GM18868 (cell line): ENCODE results near the gene U2AF2.

Experiments used
- ATAC-seq: cut with Tn5 transposase; IDR thresholded peaks from one replicate; pipeline ENCODE4 v1.9.1; 2021; ENCODE audit warnings: mild to moderate bottlenecking, moderate library complexity; ENCODE audit not compliant: unreplicated experiment

The U2AF2 gene

DNA sequence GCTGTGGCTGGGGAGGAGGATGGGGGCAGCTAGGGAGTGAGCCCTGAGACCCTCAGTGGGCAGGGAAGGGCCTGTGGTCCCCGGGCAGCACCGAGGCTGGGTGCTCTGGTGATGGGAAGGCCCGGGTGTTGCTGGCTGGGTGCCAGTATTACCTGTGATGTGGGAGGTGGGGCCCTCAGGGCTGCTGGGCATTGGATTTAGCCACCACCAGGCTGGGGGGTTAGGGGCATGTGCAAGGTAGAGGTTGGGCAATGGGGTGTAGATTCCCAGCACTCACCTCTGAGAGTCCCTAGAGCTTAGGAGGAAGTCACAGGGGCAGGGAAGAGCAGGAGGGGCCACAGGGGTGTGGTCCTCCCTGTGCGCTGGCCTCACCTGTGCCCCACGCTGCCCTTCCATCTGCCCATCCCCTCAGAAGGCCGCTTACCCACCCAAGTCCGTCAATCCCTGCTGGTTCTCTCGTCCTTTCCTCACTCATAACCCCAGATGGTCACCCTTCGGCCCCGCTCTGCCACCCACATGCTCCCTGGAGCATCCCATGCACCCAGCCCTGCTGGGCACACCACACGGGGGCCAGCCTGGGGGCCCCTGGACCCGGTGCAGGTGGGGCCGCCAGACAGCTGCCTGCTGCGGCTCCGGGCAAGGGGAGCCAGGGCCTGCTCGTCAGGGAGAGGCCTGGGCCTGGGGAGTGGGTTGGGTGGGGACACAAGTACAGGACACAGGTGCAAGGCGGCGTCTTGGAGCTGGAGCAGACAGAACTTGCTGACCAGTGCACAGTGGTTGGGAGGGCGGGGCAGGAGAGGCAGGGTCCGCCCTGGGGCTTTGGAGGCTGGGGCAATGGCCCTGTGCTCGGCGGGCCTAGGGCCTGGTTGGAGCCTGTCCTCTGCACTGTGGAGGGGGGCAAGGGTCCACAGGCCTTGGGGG lies 32.7 kb downstream of the U2AF2 start:
- ATAC-seq = no peak

DNA sequence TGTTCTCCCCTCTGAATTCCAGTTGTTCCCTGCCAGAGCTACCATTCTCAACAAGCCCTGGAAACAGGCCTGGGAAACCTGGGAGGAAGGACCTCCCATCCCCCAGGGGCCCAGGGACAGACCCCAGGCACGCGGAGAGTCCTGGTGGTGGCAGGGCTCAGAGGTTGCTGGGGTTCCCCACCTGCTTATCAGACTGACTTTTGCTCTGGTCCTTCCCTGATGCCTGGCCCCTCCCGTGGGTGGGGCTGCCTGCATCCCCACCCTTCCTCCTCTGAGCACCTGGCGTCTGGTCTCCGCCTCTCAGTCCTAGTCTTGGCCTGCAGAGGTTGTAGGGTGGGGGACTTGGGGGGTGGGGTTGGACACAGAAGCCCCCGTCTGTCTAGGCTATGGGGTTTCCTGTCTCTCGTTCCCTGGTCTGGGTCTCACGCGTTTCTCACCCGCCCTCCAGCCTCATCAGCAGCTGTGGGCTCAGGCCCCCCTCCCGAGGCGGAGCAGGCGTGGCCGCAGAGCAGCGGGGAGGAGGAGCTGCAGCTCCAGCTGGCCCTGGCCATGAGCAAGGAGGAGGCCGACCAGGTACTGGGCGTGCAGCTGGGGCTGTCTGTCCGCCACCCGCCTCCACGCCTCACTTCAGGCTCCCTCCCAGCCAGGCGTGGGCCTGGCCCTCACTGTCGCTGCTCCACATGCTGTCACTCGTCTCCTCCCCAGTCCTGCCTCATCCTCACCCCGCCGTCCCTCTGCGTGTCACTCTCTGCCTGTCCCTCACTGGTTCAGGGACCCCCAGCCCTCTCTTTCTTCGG lies 33.8 kb downstream of the U2AF2 start:
- no peak for ATAC-seq

DNA sequence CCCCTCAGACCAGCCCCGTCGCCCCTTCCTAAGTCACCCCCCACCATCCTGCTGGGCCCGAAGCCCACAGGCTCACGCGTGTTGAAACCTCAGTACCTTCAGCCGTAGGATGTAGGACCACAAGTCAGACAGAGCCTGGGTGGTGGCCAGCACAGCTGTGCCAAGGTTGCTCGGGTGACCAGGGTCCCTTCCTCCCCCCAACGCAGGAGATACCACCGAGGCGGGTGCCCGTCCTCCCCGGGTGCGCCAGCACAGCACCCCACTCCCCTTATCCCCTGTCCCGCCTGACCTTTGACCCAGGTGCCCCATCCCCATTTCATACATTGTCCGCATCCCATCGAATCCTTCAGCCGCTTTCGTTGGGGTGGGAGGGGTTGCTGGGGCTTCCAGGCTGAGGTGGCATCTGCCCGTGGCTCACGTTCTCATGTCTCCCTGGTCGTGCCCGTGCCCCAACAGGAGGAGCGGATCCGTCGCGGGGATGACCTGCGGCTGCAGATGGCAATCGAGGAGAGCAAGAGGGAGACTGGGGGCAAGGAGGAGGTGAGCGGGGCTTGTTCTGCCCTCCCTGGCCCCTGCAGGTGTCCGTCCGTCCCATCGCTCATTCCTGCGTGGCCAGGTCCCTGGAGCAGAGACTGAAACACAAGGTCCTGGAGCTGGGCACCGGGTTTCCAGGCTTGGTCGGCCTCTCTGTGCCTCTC lies 34.7 kb downstream of the U2AF2 start:
- no peak for ATAC-seq

DNA sequence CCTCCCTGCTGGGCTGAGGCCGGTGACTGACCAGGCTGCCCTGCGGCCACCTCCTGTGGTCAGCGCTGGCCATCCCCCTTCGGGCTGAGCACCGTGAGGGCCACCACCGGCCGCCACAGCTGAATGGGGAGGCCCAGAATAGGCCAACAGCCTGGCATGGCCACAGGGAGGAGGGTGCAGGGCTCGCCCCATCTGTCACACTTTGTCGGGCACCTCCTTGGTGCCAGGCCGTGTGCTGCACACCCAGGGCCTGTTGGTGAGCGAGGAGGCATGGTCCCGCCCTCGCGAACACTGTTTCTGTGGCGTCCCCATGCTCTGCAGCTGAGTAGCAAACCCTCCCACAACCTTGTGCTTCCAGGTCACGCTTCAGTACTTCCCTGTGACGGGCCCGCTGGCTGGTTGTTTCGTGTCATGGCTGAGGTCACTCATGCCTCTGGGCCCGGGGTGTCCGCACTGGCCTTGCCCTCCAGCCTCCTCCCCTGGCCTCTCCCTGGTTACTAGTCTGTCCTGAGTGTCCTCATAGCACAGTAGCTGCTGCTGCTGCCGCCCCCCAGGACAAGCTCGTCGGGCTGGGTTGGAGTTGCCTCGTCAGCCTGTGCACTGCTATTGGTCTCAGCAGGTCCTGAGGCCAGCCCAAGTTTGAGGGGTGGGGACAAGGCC lies 35.4 kb downstream of the U2AF2 start:
- no peak for ATAC-seq

DNA sequence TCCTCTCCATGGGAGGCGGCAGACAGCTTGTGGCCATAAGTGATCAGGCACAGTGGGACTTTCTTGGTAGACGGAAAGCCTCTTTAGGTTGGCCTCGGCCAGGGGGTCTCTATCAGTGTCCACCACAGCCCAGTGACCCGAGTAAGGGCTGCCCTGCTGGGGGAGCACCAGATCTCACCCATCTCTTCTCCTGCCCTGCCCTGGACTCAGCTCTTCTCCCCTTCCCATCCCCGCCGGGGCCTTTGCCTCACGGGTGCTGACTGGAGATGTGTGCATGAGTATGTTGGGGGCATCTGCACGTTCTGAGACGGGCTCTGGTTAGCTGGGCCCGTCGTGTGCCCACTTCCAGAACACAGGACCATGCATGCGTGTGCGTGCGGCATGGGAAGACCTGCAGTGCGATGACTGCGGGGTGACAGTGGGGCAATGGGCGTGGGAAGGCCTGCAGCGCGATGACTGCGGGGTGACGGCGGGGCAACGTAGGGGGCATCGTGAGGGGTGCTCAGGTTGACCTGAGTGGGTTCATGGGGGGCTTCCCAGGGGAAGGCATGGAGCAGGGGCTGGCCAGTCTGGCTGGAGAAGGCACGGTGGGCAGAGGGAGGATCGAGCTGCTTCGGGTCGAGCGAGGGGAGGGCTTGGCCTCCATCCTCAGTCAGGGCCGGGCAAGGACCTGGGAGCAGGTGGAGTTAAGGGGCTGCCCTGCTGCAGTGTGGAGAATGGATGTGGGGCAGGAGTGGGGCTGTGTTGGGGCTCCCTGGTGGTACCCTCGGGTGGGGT lies 36.1 kb downstream of the U2AF2 start:
- ATAC-seq = no peak

DNA sequence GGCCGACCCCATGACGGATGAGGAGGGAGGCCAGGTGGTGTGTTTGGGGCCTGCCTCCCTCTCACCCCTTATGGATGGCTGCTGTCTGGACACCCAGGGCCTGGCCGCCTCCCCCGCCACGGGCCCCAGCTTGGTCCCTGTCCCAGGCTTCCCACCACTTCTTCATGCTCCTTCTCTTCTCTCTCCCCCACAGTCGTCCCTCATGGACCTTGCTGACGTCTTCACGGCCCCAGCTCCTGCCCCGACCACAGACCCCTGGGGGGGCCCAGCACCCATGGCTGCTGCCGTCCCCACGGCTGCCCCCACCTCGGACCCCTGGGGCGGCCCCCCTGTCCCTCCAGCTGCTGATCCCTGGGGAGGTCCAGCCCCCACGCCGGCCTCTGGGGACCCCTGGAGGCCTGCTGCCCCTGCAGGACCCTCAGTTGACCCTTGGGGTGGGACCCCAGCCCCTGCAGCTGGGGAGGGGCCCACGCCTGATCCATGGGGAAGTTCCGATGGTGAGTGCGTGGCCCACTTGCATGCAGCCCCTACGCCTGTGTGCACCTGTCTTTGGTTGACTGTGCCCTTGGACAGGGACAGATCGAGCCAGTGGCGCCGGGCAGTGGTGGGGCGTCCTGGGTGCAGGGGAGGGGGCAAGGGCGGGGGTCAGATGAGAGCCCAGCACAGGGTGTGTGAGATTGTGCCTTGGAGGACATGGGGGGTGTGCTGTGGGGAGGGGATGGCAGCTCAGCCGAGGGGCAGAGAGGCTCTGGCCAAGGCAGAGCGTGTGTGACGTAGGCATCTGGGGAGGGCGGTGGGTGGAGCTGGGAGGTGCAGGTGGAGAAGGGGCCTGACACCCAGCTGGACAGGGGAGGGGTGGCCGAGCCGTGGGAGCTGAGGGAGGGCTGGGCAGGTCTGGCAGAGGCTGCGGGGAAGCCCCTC lies 37.0 kb downstream of the U2AF2 start:
- no peak for ATAC-seq

DNA sequence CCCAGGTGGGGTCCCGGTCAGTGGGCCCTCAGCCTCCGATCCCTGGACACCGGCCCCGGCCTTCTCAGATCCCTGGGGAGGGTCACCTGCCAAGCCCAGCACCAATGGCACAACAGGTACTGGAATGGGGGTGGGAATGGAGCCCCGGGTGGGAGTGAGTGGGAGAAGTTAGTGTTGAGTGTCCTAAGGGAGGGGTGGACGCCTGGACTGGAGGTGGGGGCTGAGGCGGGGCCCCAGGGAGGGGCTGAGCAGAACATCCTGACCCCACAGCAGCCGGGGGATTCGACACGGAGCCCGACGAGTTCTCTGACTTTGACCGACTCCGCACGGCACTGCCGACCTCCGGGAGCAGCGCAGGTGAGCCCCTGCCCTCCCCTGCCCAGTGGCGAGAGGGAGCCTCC lies 37.8 kb downstream of the U2AF2 start:
- no peak for ATAC-seq

DNA sequence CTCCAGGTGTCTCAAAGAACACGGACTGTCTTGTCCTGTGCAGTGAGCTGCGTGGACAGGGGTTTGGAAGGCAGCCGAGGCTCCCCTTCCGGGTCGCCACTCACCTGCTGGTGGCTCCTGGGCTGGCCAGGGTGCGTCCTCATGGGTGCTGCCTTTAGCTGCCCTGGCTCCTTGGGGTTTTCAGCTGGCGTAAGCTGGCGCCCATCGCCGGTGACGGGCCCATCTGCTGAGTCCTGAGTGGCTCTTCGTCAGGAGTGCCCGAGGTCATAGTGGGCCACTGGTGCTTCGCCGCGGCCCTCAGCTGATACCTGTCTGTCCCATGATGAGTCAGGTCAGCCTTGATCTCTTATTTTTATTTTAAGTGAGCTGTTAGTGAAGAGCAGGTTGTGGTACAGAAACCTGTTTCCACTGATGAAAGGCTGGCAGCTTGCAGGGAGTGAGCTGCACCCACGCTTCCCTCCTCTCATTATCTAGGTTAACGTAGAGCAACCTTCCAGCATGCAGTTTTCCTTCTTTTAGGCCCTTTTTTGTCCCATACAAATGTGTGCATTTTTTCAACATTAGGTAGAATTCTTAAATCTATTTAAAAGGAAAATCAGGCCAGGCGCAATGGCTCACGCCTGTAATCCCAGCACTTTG lies 38.6 kb downstream of the U2AF2 start:
- no peak for ATAC-seq

DNA sequence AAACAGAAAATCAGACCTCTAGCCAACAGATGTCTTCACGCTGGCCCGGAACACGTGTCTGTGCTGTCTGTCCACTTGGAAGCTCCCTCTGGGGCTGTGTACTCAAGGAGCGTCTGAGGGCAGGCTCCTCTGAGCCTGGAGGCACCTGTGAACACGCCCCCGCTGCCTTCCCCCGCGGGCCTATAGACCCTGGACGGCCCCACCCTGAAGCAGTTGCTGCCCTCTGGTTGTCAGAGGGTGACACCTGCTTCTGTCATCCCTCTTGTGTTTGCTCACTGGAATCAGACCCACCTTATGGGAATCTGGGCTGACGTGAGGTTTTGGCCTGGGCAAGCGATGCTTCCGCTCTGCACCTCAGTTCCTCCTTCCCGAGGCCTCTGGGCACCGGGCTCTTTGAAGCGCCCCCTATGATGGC lies 39.4 kb downstream of the U2AF2 start:
- ATAC-seq = no peak

DNA sequence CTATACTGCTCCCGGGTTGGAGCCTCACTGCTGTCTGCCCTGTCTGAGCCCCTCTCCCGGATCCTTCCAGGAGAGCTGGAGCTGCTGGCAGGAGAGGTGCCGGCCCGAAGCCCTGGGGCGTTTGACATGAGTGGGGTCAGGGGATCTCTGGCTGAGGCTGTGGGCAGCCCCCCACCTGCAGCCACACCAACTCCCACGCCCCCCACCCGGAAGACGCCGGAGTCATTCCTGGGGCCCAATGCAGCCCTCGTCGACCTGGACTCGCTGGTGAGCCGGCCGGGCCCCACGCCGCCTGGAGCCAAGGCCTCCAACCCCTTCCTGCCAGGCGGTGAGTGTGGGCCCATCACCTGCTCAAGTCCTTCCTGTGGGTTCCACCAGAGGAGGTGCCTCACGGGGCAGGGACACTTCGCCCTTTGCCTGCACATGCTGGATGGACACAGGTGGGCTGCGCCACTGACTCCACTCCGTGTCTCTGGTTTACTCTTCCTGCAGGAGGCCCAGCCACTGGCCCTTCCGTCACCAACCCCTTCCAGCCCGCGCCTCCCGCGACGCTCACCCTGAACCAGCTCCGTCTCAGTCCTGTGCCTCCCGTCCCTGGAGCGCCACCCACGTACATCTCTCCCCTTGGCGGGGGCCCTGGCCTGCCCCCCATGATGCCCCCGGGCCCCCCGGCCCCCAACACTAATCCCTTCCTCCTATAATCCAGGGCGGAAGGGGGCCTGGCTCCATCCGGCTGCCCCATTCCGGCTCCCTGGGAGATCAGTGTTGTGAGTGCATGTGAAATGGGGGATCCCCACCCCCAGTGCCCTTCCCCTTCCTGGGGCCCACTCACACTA lies 40.0 kb downstream of the U2AF2 start:
- no peak for ATAC-seq

DNA sequence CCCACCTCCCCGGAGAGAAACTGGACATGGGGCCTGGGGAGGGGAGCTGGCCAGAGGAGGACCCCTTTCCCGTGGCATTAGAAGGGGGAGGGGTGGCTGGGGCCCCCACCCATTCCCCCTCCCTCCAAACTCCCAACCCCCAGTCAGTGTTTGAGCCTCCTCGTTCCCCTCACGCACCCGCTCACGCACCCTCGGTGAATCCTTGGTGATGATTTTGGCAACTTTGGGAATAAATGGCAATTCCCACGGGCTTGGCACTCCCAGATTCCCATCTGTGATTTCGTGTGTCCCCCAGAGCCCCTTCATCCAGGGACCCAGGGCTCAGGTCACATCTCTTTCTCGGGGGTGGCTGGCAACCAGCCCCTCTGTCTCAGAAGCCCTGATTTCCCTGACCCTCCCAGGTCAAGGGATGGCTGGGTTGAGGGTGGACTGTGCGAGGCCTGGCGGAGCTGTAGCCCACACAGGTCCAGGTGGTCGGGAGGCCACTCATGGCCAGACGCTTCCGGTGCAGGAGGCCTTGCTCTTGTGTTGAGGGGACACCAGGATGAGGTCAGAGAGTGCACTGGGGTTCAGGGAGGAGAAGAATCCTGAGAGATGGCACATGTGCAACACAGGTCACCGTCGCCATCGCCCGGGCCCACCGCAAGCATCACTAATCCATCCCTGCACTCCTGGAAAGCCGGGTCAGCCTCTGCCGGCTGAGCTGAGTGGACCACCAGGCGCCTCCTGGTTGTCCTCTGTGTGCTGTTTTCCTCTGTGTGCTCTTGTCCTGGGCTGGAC lies 40.9 kb downstream of the U2AF2 start:
- no peak for ATAC-seq

DNA sequence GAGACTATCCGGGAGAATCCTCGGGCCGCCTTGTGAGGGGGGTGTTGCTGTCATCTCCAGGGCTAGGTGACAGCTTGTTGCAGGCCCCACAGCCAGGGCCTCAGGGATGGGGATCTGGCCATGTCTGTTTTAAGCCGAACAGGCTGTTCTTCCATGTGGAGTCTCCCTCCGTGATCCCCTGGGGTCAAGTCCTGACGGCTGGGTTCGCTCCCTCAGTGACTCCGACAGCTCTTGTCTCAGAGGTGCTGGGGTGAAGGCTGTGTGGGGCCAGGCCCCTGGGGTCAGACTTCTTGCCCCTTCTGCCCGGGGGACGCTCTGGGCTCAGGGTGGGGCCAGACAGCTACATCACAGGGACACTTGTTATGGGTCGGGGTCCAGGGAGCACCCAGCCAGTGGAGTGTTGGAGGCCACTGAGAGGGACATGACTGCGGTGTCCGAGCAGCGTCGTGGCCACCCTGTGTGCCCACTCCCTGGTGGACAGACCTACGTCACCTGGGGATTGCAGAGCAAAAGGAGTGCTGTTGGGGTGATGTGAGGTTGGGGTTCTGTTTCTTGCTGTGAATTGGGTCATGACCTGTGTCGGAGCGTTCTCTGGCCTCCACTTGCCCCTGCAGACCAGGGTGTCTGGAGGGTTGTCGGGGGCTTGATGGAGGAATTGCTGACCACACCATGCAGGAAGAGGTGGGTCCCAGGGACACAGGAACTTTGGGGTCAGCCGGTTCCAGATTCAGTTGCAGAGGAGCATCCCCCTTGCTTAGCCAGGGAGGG lies 41.6 kb downstream of the U2AF2 start:
- no peak for ATAC-seq

DNA sequence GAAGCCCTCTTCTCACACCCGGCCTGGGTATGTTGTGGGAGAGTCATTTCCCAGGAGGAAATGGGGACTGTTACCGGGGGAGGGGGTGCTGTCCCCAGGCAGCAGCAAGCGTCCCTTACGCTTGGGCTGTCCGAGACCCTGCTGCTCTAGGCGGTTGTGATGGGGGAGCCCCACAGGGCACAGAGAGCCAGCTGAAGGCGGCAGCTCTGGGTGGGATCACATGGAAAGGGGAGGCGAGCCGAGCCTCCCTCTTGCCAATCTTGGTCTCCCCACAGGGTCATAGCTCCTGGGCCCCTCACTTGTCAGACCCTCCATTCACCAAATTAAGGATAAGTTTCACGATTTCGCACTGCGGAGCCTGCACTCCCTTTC lies 42.2 kb downstream of the U2AF2 start:
- ATAC-seq = no peak

DNA sequence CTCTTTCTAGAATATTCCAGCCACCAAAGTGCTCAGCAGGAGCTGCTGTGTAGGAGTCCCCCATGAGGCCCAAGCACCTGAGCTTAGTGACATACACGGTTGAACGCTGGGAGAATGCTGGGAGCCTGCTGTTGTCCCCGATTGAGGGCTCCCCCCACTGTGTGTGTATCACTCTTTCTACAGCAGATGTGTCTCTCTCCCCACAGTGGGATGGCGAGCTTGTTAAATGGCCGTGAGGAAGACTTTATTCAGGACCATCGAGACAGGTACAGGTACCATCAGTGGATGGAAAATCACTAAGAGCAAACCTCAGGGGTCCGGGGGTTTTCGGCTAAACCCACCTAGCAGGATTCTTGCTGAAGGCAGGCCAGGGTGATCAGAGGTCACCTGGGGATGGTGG lies 42.9 kb downstream of the U2AF2 start:
- ATAC-seq = no peak

DNA sequence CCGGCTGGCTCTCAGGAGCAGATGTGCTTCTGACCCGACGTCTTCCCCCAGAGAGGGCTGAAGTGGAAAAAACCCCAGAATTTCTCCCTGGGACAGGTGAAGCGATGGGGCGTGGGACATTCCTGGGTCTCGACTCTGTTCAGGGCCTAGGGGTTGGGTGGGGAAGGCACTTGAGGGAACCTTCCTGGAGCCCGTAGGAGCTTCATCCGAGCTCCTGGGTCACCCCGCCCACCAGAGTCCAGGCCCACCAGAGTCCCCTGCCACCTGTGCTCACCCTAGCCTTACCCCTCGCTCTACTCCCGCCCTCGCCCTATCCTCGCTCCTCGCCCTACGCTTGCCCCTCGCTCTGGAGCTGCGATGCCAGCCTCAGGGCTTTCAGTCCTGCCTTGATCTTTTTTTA lies 43.4 kb downstream of the U2AF2 start:
- ATAC-seq = no peak

DNA sequence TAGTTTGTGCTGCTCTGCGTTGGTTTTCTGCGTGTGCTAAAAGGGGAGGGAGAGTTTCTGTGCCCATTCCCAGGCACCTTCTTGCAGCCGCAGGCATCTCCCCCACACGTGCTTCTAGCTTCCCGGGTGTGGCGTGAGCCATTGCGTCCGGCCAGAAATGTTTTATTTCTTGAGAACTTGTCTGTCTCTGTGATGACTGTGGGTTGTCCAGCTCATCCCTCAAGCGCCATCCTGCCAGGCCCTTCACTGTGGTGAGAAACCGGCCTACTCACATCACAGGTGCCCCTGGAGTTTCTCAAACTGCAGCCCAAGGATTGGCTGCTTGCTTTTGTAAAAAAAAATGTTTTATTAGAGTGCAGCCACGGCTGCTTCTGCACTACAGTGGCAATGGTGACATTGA lies 44.4 kb downstream of the U2AF2 start:
- no peak for ATAC-seq
